Astrocyte of the cerebellum (primary cell): ENCODE data around the gene MTMR1.

Experiments
- DNase-seq: peaks from one replicate; pipeline ENCODE4 v3.0.0-alpha.2; 2011; ENCODE audit warnings: low read depth
- H3K4me3 ChIP-seq: 2 replicates; pipeline ENCODE4 v1.5.1; 2011; ENCODE audit warnings: mild to moderate bottlenecking, low read depth, low read length, moderate library complexity
- in situ Hi-C: cut with HindIII; loops from 2 replicates; pipeline ENCODE4 v1.10.0; 2017; ENCODE audit warnings: low sequenced_read_pairs
- TF ChIP-seq, protein P1 (sequence below): IDR thresholded peaks from 2 replicates; pipeline ENCODE4 v1.5.1; 2012; ENCODE audit warnings: low read length, low read depth, moderate library complexity, mild to moderate bottlenecking; ENCODE audit errors: missing control alignments

MTMR1 gene

DNA sequence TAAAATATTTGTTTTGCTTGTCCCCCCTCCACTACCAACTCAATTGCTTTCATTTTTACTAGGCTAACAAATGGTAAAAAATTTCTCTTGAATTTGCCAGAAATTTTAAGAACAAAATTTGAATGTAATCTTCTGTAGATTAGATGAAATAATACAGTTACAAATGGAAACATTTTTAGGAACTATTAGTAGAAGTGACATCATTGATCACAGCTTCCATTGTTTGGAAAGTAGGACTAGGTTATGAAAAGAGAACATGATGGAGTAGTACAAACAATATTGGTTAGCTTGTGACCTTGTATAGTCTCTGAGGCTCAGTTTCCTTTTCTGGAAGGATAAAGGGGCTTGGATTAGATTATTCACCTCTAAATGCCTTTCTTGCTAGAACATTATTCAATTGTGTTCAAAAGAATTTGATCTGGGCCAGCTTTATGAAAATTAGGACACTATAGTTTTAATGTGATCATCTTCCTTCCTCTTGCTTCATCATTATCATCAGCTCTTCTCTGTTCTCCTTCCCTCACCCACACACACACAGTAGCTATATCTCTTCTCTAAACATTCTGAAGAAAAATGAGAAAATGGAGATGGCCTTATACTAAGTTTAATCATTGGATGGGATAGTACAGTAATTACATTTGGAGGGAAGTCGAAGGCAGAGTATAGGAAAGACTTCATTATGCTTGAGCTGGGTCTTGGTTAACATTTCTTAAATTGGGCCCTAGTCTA lies 9.9 kb downstream of the MTMR1 start:
- TF ChIP-seq, protein P1, sequence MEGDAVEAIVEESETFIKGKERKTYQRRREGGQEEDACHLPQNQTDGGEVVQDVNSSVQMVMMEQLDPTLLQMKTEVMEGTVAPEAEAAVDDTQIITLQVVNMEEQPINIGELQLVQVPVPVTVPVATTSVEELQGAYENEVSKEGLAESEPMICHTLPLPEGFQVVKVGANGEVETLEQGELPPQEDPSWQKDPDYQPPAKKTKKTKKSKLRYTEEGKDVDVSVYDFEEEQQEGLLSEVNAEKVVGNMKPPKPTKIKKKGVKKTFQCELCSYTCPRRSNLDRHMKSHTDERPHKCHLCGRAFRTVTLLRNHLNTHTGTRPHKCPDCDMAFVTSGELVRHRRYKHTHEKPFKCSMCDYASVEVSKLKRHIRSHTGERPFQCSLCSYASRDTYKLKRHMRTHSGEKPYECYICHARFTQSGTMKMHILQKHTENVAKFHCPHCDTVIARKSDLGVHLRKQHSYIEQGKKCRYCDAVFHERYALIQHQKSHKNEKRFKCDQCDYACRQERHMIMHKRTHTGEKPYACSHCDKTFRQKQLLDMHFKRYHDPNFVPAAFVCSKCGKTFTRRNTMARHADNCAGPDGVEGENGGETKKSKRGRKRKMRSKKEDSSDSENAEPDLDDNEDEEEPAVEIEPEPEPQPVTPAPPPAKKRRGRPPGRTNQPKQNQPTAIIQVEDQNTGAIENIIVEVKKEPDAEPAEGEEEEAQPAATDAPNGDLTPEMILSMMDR, result no peak
- no peak for DNase-seq
- H3K4me3 ChIP-seq, result no peak overlapping the region
- in situ Hi-C loops, result no loop called here

DNA sequence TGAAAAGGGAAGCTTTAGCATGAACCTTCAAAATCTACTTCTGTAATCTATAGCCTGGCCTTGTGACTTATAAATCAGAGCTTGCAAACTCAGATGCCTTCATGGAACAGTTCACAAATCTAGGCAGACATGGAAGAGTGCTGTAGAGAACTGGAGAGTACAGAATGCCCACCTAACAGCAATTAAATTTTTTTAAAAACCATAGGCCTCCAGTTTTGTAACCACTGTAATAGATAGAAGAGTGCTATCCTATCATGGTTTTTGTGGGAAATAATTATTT lies 10.4 kb downstream of the MTMR1 start:
- TF ChIP-seq, protein P1, result no peak
- in situ Hi-C loops, result no loop called here
- DNase-seq, result no peak

DNA sequence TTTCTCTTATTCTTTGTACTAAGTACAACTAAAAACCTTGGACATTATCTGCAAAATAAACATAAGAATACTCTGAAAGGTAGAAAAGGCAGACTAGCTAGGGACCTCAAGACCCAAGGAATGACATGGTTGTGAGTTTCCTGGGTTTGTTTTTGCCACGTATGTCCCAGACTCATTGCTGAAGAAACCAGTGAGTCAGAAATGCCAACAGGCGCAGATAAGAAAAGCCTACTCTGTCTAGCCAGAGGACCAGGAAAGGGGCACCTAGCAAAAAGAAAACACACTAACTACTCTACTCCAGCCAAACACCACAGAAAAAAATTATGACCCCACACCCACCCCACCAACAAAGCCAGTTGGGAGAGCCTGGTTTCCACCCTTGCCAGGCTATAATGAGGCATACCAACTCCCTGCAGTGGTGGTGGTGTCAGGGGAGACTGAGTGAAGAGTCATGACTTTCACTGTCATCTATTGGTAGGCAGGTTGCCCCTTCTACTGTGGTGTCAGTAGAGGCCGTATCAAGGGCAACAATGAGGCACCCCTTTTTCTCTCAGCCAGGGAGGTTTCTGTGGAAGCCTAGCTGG lies 10.9 kb downstream of the MTMR1 start:
- H3K4me3 ChIP-seq, result no peak overlapping the region
- DNase-seq, result no peak
- in situ Hi-C loops, result no loop called here
- TF ChIP-seq, protein P1, result no peak

More for the DNA sequence above, 10.4 kb downstream of the MTMR1 start:
- no peak overlapping the region for H3K4me3 ChIP-seq

DNA sequence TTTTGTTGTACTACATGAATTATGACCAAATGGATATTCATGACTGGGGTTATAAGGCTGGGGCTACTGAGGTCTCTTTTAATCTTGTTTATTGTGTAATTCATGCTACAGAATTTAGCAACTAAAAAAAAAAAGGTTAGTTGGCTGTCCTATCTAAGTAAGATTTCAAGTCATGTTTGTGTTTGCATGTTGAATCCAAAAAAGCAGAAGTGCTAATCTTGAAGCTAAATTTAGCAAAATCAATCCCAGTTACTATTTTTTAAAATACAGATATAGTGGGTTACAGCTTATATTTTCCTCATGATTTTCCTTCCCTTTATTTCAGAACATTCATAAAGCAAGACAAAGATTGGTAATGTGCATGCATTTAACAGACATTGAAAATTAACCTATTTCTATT lies 19.4 kb downstream of the MTMR1 start:
- TF ChIP-seq, protein P1, result no peak
- H3K4me3 ChIP-seq, result no peak overlapping the region
- DNase-seq, result no peak
- in situ Hi-C loops, result loop anchor here (5.0 kb wide), 1 partner anchor 65 kb away; no protein-coding TSS in a partner anchor

DNA sequence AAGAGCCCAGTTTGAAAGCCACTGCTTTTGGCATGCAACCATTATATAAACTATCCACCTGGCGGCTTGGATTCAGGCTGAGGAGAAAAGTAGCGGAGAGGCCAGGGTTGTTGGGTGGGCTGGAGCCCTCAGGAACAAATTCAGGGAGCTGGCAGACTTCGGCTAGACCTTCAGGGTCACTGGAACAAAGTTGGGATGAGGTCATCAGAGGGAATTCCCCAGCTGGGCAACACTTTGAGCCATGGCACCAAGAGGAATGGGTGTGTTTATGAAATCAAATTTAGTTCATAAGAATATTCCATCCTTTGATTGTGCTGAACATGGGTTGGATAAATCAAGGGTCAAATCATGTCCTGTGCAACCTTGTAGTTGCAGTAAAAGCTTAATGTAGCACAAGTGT lies 22.0 kb downstream of the MTMR1 start:
- no peak overlapping the region for H3K4me3 ChIP-seq
- in situ Hi-C loops, result no loop called here
- TF ChIP-seq, protein P1, result no peak
- DNase-seq, result no peak

DNA sequence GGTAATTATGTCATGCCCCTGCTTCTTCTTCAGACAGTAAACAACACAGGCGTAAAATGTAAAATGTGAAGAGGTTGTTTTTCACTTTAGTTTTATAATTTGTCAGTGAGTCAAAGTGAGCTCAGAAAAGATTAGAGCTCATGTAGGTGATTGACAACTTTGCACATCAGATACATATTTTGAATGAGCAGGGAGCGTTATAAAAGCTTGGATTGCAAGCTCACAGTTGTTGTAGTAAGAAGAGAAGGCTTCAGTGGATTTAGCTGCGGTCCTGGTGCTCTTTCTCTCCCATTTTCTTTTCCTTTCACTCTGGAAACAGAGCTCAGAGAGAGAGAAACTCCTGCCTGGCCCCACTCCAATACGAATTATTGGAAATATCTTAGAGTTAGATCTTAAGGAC lies 26.4 kb downstream of the MTMR1 start:
- DNase-seq, result no peak
- no peak overlapping the region for H3K4me3 ChIP-seq
- TF ChIP-seq, protein P1, result no peak
- in situ Hi-C loops, result no loop called here
